ENCODE results near the gene GPX2.

DNA sequence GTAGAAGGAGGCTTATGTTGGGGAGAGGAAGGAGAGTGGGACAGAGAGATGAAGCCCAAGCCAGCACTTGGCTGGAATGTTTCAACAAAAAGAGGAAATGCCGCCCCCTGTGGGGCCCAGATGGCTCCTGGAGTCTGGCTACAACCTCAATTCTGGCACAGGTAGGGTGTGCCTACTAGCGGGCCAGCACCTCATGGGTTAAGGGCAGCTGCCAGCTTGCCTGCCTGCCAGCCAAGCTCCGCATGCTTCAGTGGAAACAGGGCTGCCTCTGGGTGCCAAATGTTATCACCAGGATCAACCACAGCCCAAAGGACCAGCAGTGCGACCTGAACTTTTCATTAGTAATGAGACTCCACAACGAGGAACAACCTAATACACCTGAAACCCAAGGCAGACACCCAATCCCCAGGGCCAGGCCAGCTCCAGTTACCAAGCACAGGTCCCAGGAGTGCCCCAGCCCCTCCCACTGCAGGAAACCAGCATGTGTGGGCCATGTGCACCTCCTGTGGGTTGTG, 18.3 kb upstream of the GPX2 start:
- TF ChIP-seq, protein P1, sequence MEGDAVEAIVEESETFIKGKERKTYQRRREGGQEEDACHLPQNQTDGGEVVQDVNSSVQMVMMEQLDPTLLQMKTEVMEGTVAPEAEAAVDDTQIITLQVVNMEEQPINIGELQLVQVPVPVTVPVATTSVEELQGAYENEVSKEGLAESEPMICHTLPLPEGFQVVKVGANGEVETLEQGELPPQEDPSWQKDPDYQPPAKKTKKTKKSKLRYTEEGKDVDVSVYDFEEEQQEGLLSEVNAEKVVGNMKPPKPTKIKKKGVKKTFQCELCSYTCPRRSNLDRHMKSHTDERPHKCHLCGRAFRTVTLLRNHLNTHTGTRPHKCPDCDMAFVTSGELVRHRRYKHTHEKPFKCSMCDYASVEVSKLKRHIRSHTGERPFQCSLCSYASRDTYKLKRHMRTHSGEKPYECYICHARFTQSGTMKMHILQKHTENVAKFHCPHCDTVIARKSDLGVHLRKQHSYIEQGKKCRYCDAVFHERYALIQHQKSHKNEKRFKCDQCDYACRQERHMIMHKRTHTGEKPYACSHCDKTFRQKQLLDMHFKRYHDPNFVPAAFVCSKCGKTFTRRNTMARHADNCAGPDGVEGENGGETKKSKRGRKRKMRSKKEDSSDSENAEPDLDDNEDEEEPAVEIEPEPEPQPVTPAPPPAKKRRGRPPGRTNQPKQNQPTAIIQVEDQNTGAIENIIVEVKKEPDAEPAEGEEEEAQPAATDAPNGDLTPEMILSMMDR (conservative IDR thresholded peaks at IDR 0.05 in 1 of 2, IDR thresholded peaks at IDR 0.05 in 1 of 2; ENCODE audit: extremely low read depth in 1 of 2, insufficient read depth in 1 of 2, low read depth in 1 of 2, low read length in 2 of 2) = peak; percentile 15 to 29
- TF ChIP-seq EZH2 (IDR thresholded peaks at IDR 0.05; ENCODE audit: borderline replicate concordance, low read length) = no peak
